Glutamatergic neuron (in vitro differentiated cells): Measurements from ENCODE around the gene ZXDB. TPM values are rescaled to one million over a fixed set of nuclear protein-coding genes. Genes with fewer than 3 reads are reported as not detected.
"Not testable (repeated sequence)": the region's sequence is repeated elsewhere in the genome, so short reads cannot be mapped to it uniquely, and the experiment has no call there.

Experiments
- DNase-seq: peaks from one replicate; pipeline ENCODE4 v3.0.0; 2022
- H3K27ac Mint-ChIP-seq: one replicate; pipeline ENCODE4 v1.8.0; 2020; ENCODE audit warnings: mild to moderate bottlenecking, mixed read lengths, inconsistent platforms; ENCODE audit not compliant: unreplicated experiment
- H3K27me3 Mint-ChIP-seq: one replicate; pipeline ENCODE4 v1.8.0; 2020; ENCODE audit warnings: mild to moderate bottlenecking, moderate library complexity, mixed read lengths, inconsistent platforms; ENCODE audit not compliant: unreplicated experiment
- H3K36me3 Mint-ChIP-seq: one replicate; pipeline ENCODE4 v1.8.0; 2020; ENCODE audit warnings: mild to moderate bottlenecking, mixed read lengths, inconsistent platforms; ENCODE audit not compliant: unreplicated experiment
- H3K4me1 Mint-ChIP-seq: one replicate; pipeline ENCODE4 v1.8.0; 2020; ENCODE audit warnings: mild to moderate bottlenecking, low read depth, mixed read lengths, inconsistent platforms; ENCODE audit not compliant: unreplicated experiment
- H3K4me3 Mint-ChIP-seq: one replicate; pipeline ENCODE4 v1.8.0; 2020; ENCODE audit warnings: mild to moderate bottlenecking, mixed read lengths, inconsistent platforms; ENCODE audit not compliant: unreplicated experiment
- H3K9me3 Mint-ChIP-seq: one replicate; pipeline ENCODE4 v1.8.0; 2020; ENCODE audit warnings: mild to moderate bottlenecking, moderate library complexity, mixed read lengths, inconsistent platforms; ENCODE audit not compliant: unreplicated experiment
- CTCF ChIP-seq: fragments of 200-600 bp; sonication (generic); IDR thresholded peaks from one replicate; pipeline ENCODE4 v1.5.0; 2021; ENCODE audit not compliant: partially characterized antibody, unreplicated experiment
- total RNA-seq: library from RNA; stranded (reverse); fragmentation: NEBNext Ultra II Directional; extraction: Animal tissue kit (Norgen Biotek cat#: 25700); gene quantifications from one replicate; pipeline ENCODE4 v1.2.1, GENCODE V29; 2021; ENCODE audit not compliant: unreplicated experiment

Gene ZXDB
- total RNA-seq, 1 donor from 2014 or later, result 4.9 TPM

- peaks cover 9% of the 10 kb centered on the region for H3K4me1 Mint-ChIP-seq
- DNase-seq, result no peak
- TF ChIP-seq CTCF, result no peak
- H3K36me3 Mint-ChIP-seq, result no peaks in the 10 kb centered on the region
- H3K9me3 Mint-ChIP-seq, result no peaks in the 10 kb centered on the region
- H3K27me3 Mint-ChIP-seq, result no peaks in the 10 kb centered on the region
- H3K27ac Mint-ChIP-seq, result peak overlapping the region; percentile 9
- peak overlapping the region; percentile 77 for H3K4me3 Mint-ChIP-seq
These were observed 4.7 kb downstream of the ZXDB start for GRCh38 chrX:57596516-57596915.

- DNase-seq, result peak; percentile 15
- TF ChIP-seq CTCF, result no peak
- Mint-ChIP-seq H3K27ac (peak overlapping the region; percentile 68), H3K4me1 (peaks cover 5% of the 10 kb centered on the region), H3K9me3 (no peaks in the 10 kb centered on the region), H3K4me3 (peak overlapping the region; percentile 20), H3K36me3 (no peaks in the 10 kb centered on the region), H3K27me3 (no peaks in the 10 kb centered on the region)
These were observed 15.7 kb downstream of the ZXDB start for GRCh38 chrX:57607295-57608187.

- not testable (repeated sequence) for H3K27me3 Mint-ChIP-seq, H3K36me3 Mint-ChIP-seq, H3K27ac Mint-ChIP-seq, DNase-seq, H3K9me3 Mint-ChIP-seq, H3K4me1 Mint-ChIP-seq, H3K4me3 Mint-ChIP-seq
These were observed 21.5 kb downstream of the ZXDB start for GRCh38 chrX:57613351-57613750.

- H3K27me3 Mint-ChIP-seq, DNase-seq, H3K4me3 Mint-ChIP-seq, H3K9me3 Mint-ChIP-seq, H3K36me3 Mint-ChIP-seq, H3K27ac Mint-ChIP-seq, H3K4me1 Mint-ChIP-seq: not testable (repeated sequence)
These were observed 37.6 kb downstream of the ZXDB start for GRCh38 chrX:57629438-57629837.

- no peak for DNase-seq
- Mint-ChIP-seq H3K9me3 (peaks cover 2% of the 10 kb centered on the region), H3K4me3 (no peak overlapping the region), H3K36me3 (no peaks in the 10 kb centered on the region), H3K27me3 (no peaks in the 10 kb centered on the region), H3K4me1 (no peaks in the 10 kb centered on the region), H3K27ac (no peak overlapping the region)
- no peak for TF ChIP-seq CTCF
These were observed 48.8 kb downstream of the ZXDB start for GRCh38 chrX:57640674-57641016.

GRCh38 chrX:57641338-57641737 lies 49.5 kb downstream of the ZXDB start:
- Mint-ChIP-seq H3K9me3 (peaks cover 2% of the 10 kb centered on the region), H3K4me3 (no peak overlapping the region), H3K4me1 (no peaks in the 10 kb centered on the region), H3K27me3 (no peaks in the 10 kb centered on the region), H3K36me3 (no peaks in the 10 kb centered on the region), H3K27ac (no peak overlapping the region)
- no peak for DNase-seq
- no peak for TF ChIP-seq CTCF
